Mucosa of descending colon (tissue), 3 donors: Measurements from ENCODE around the gene RAB7A. TPM values are rescaled to one million over a fixed set of nuclear protein-coding genes. Genes with fewer than 3 reads are reported as not detected.
A peak's percentile ranks its signal among the peaks of the same experiment; 100 is the strongest.

Source experiments
- ATAC-seq: fragments of 200-7000 bp; cut with Tn5 transposase; one replicate; pipeline ENCODE4 v1.9.1; 2020; ENCODE audit warnings: mild to moderate bottlenecking, moderate library complexity
- DNase-seq, 3 donors: peaks; one replicate each; pipeline ENCODE4 v3.0.0-alpha.2; 2020
- H3K36me3 ChIP-seq: fragments of 200-600 bp; one replicate; pipeline ENCODE4 v1.8.0; 2021; ENCODE audit warnings: low read depth, mild to moderate bottlenecking
- H3K4me1 ChIP-seq: fragments of 200-600 bp; one replicate; pipeline ENCODE4 v1.8.0; 2021; ENCODE audit warnings: low read depth, mild to moderate bottlenecking
- H3K4me3 ChIP-seq: fragments of 200-600 bp; one replicate; pipeline ENCODE4 v1.8.0; 2021; ENCODE audit warnings: mild to moderate bottlenecking
- H3K9me3 ChIP-seq: fragments of 200-600 bp; one replicate; pipeline ENCODE4 v1.8.0; 2021; ENCODE audit warnings: mild to moderate bottlenecking
- intact Hi-C, 2 donors: fragments of 100-400 bp; cut with DNase I in 1 of 2; cut with micrococcal nuclease in 1 of 2; formaldehyde crosslinking; loops; one replicate each; pipeline versions ENCODE4 v1.11.0 to v1.11.1; 2022; cut with DNase I, micrococcal nuclease
- total RNA-seq, 3 donors: library from RNA; stranded (reverse); fragmentation: NEBNext Ultra II Directional in 2 of 3; extraction: Animal tissue kit (Norgen Biotek cat#: 25700) in 2 of 3; gene quantifications; one replicate each; pipeline versions ENCODE4 v1.2.1 to v1.2.4, GENCODE V29; 2021 to 2023
- TF ChIP-seq, protein P1 (sequence below): fragments of 200-600 bp; IDR thresholded peaks from one replicate; pipeline ENCODE4 v1.8.0; 2022; ENCODE audit warnings: antibody characterized with exemption, mild to moderate bottlenecking
- donor health status: DM: no; HTN: no; CAD: no; lungs with moderate emphysema.
- donor health status: DM: no; HTN: no; CAD: no.
- donor health status: DM: no; HTN: yes; CAD: no.

Gene RAB7A
- total RNA-seq, 3 donors from 2014 or later: 237 to 302 (median 265) TPM

- DNase-seq: no peak
- H3K9me3 ChIP-seq: no peaks in the 10 kb centered on the region
- TF ChIP-seq, protein P1, sequence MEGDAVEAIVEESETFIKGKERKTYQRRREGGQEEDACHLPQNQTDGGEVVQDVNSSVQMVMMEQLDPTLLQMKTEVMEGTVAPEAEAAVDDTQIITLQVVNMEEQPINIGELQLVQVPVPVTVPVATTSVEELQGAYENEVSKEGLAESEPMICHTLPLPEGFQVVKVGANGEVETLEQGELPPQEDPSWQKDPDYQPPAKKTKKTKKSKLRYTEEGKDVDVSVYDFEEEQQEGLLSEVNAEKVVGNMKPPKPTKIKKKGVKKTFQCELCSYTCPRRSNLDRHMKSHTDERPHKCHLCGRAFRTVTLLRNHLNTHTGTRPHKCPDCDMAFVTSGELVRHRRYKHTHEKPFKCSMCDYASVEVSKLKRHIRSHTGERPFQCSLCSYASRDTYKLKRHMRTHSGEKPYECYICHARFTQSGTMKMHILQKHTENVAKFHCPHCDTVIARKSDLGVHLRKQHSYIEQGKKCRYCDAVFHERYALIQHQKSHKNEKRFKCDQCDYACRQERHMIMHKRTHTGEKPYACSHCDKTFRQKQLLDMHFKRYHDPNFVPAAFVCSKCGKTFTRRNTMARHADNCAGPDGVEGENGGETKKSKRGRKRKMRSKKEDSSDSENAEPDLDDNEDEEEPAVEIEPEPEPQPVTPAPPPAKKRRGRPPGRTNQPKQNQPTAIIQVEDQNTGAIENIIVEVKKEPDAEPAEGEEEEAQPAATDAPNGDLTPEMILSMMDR: no peak
- H3K36me3 ChIP-seq: no peaks in the 10 kb centered on the region
- no peak for ATAC-seq
- intact Hi-C loops: no loop called here
- H3K4me1 ChIP-seq: peaks cover 42% of the 10 kb centered on the region
- no peak overlapping the region for H3K4me3 ChIP-seq
These were observed 55.2 kb downstream of the RAB7A start for GRCh38 chr3:128781164-128781563.

- intact Hi-C loops: no loop called here
- H3K9me3 ChIP-seq: no peaks in the 10 kb centered on the region
- H3K4me1 ChIP-seq: peaks cover 53% of the 10 kb centered on the region
- no peak for DNase-seq
- peak; percentile 81 for ATAC-seq
- no peak overlapping the region for H3K4me3 ChIP-seq
- TF ChIP-seq, protein P1: no peak
- no peaks in the 10 kb centered on the region for H3K36me3 ChIP-seq
These were observed 56.5 kb downstream of the RAB7A start for GRCh38 chr3:128782282-128783146.

DNA sequence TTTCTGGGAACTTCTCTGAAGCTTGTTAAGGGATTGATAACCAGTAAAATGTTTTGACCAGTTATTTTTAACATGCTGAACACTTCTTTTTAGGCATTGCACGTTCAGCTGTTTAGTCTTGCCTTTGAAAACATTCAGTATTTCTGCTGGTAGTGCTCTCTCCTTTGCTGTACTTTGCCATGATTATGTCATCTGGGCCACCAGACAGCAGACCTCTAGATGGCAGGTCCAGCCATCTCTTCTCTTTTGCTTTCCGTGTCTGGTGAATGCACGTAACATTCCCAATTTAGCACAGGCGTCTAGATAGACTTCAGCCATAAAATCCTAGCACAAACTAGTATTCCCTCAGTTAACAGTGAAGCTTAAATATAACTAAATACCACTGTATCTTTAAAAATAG lies 57.8 kb downstream of the RAB7A start:
- Histone ChIP-seq H3K9me3 (no peaks in the 10 kb centered on the region), H3K4me3 (no peak overlapping the region), H3K4me1 (peaks cover 49% of the 10 kb centered on the region), H3K36me3 (no peaks in the 10 kb centered on the region)
- TF ChIP-seq, protein P1: no peak
- ATAC-seq (no peak), DNase-seq (no peak)
- intact Hi-C loops: no loop called here

- H3K4me1 ChIP-seq: peaks cover 45% of the 10 kb centered on the region
- no peak for ATAC-seq
These were observed 58.2 kb downstream of the RAB7A start for GRCh38 chr3:128784232-128784631.

DNA sequence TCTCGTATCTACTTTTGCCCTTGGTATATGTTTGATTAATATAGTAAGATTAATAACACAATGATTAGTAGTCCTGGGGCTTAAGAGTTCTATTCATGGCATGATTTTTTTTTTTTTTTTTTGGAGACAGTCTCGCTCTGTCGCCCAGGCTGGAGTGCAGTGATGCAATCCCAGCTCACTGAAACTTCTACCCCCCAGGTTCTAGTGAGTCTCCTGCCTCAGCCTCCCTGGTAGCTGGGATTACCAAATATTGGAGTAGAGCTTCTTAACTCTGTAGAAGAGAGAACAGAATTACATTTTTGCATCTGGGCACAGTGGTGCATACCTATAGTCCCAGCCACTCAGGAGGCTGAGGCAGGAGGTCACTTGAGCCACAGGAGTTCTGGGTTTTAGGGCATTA lies 58.9 kb downstream of the RAB7A start:
- intact Hi-C loops: no loop called here
- ATAC-seq (no peak), DNase-seq (no peak)
- TF ChIP-seq, protein P1: no peak
- Histone ChIP-seq H3K36me3 (no peaks in the 10 kb centered on the region), H3K4me1 (peaks cover 42% of the 10 kb centered on the region), H3K9me3 (no peaks in the 10 kb centered on the region), H3K4me3 (no peak overlapping the region)

More at GRCh38 chr3:128784232-128784631, 58.2 kb downstream of the RAB7A start:
- no peak overlapping the region for H3K4me3 ChIP-seq
- H3K36me3 ChIP-seq: no peaks in the 10 kb centered on the region
- DNase-seq: no peak
- TF ChIP-seq, protein P1: no peak
- H3K9me3 ChIP-seq: no peaks in the 10 kb centered on the region
- intact Hi-C loops: no loop called here
